ENCODE measurements around the gene KCNK1.
"Not testable (repeated sequence)": the region's sequence is repeated elsewhere in the genome, so short reads cannot be mapped to it uniquely, and the experiment has no call there.

KCNK1 gene

DNA sequence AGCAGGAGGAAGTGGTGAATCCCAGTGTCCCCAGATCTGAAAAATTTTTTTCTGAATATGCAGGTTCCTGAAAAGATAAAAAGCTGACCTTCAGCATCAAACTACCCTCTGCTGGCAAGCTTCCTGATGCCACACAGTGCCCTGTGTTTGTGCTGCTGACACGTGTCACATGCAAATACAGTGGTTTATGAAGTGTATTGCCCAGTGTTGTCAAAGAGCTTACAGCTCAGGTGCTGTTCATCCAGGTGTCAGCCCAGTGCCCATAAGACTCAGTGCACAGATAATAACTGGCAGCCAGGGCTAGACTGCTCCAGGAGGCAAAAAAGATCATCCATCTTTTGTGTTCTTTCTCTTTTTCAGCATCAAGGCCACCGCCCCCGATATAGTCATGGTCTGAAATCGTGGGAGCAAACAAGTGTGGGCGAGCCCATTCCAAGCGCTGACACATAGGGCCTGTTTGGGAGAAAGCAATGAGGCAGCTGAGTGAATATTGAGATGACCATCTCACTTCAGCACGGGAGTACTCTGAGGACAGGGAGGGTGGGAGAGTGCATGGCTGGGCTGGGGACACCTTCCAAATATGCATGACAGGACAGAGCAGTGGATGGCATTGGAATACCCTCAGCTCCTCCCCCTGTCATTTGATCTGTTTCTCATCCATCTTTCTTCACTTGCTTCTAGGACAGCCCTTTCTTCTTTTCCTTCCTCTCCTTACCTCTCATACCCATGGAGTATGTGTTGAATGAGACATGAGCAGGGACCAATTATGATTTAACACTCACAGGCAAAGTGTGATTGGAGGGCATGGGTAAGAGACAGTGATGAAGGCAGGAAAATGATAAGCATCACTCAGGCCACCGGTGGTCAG, 6.4 kb upstream of the KCNK1 start:
- DNase-seq (ENCODE audit: low read depth): no peak

DNA sequence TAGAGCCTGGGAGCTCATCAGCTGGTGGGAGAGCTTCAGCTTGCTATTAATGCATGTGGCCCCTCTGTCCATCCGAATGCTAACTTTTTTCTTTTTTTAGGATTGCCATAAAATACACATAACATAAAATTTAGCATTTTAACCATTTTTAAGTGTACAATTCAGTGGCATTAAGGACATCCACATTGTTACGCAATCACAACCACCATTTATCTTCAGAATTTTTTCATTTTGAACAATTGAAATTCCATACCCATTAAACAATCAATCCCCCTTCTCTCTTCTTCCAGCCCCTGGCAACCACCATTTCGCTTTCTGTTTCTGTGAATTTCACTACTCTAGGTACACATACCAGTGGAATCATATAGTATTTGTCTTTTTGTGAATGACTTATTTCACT, 4.9 kb upstream of the KCNK1 start:
- DNase-seq (ENCODE audit: low read depth): no peak

DNA sequence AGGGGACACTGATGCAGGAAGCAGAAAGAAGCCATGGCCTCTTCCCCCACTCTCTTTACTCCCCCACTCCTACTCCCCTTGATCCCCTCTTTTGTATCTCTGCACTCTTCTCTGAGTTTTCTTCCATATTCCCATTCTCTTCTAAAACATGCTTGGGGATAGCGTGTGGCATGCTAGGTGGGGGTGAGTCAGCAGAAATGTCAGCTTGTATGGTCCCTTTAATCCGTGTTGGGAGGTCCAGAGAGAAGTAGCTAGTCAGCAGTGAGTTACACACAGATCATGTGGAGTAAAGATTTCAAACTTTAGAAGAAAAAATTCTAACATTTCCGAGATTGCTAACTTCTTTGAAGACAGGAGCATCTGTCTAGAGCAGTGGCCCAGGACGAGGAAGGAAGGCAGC, 4.0 kb upstream of the KCNK1 start:
- DNase-seq (ENCODE audit: low read depth): no peak

DNA sequence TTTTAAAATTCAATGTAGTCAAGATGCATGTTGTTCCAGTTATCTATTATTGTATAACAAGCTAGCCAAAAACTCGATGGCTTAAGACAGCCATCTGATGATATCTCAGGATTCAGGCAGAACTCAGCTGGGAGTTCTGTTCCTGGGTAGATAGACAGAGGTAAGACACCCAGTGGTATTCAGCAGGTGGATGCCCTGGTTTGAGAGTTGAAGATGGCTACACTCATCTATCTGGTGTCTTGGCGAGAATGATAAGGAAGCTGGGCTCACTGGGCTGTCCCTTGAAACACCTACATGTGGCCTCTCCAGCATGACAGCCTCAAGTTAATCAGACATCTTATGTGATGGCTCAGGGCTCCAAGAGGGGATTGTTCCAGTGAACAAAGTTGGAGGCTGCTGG, 3.3 kb upstream of the KCNK1 start:
- DNase-seq (ENCODE audit: low read depth): no peak

DNA sequence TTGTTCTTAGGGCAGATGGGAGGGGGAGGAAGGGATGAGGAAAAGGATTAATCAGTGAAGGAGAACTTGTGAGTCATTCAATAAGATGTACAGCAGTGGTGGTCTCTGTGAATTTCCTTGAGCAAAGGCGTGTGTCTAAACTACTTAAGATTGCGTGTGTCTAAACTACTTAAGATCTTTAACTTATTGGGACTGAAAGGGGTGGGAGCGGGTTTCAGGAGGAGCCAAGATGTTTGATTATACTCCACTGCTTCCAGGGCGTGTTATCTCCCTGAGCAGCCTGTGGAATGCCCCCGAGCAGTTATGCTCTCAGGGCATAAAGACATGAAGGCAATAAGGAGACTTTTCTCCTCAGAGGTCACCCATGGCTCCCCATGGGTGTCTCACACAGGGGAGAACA, 2.5 kb upstream of the KCNK1 start:
- not testable (repeated sequence) for DNase-seq (ENCODE audit: low read depth)

DNA sequence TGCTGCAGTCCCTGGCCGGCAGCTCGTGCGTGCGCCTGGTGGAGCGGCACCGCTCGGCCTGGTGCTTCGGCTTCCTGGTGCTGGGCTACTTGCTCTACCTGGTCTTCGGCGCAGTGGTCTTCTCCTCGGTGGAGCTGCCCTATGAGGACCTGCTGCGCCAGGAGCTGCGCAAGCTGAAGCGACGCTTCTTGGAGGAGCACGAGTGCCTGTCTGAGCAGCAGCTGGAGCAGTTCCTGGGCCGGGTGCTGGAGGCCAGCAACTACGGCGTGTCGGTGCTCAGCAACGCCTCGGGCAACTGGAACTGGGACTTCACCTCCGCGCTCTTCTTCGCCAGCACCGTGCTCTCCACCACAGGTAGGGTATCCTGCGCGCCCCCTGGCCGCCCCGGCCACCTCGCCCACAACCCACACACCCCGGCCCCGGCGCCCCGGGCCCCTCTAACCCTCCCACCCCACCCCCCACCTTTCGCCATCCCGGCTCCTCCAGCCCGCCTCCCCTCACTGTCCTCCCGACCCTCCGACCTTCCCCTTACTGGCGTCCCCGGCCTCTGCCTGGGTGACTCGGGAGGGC, 352 bp downstream of the KCNK1 start:
- DNase-seq (ENCODE audit: low read depth): no peak

DNA sequence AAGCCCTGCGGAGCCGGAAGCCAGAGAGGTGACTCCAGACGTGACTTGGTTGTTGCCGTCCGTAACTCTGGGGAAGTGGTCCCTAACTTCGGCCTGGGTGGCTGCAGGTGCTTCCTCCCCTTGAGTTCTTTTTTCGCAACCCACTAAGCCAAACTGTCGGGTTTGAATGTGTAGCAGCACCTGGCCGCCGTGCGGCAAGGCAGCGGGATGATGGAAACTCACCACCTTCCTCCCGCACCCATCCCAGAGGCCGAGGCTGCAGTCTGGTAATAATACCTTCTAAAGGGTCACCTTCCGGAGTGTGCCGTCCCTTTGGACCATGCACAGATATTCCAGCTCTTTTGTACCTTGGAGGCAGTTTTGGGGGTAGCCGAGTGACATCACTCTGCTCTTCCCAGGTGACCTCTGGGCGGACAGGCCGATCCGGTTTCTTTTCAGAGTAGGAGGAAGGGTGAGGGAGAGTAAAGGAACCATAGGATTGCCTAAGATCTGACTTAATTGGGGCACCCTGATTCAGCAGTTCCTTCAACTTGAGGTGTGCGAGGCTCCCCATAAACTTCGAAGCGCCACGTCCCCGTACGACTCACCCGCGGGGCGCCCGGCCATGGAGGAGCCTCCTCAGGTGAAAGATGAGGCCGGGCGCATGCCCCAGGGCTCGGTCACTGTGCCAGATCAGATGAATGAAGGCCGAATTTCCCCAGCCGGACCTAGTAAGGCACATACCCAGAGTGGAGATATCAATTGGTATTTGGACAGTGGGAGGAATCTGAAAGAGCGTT, 1.0 kb downstream of the KCNK1 start:
- no peak for DNase-seq (ENCODE audit: low read depth)

DNA sequence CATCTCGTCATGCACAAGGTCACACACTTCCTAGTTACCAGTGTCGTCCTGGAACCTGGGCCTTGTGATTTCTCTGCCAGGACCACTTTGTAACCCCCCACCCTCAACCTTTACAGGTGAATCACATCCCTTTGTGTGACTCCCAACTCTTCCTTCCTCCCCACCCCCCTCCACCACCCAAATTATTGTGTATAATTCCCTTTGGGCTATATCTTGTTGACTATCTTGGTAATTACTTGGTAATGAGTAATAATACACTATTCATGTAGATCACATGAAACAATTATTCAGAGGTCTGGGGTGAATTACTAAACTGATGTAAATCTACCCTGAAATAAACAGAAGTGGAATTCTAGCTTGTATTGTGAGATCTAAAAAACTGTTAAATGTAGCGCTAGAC, 1.7 kb downstream of the KCNK1 start:
- no peak for DNase-seq (ENCODE audit: low read depth)

DNA sequence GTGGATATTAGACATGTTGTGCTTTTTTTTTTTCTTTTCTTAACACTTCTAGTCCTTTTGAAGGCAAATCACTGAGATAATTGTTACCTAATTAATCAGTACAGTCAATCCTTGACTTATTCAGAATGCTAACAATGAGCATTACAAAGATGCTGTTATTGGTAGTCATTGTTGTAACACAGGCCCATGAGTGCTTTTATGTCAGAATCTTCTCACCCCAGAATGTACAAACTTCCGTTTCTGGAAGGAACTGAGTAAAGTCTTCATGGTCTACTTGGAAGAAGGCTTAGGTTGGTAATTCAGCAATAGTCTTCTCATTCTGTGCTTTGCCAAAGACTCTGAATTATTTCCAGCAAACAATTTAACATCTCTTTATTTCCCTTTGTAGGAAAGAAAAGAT, 3.1 kb downstream of the KCNK1 start:
- DNase-seq (ENCODE audit: low read depth): no peak

DNA sequence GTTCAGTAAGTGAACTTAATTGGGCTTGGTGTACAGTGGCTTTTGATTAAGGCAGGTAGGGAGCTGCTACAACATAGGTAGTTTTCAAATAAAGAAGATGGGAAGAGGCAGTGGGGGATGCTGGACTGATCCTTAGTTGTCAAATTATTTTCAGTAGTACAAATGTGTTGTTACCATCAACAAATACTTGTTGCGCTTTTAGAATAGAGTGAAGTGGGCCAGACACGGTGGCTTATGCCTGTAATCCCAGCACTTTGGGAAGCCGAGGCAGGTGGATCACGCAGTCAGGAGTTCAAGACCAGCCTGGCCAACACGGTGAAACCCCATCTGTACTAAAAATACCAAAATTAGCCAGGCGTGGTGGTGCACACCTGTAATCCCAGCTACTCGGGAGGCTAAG, 5.5 kb downstream of the KCNK1 start:
- not testable (repeated sequence) for DNase-seq (ENCODE audit: low read depth)

DNA sequence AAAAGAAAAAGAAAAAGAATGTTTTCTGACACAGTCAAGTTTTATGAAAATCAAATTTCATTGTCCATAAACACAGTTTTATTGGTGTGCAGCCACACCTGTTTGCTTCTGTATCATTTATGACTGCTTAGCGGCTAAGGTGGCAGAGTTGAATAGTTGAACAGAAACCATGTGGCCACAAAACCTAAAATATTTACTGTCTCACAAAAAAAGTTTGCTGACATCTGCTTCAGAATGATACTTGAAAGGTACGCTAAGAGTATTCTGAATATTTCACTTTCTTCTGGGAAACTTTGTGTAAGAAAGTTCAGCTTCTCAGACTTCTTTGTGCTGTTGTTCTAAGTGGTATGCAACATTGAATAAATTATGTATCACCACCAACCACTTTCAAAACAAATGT, 6.2 kb downstream of the KCNK1 start:
- no peak for DNase-seq (ENCODE audit: low read depth)

DNA sequence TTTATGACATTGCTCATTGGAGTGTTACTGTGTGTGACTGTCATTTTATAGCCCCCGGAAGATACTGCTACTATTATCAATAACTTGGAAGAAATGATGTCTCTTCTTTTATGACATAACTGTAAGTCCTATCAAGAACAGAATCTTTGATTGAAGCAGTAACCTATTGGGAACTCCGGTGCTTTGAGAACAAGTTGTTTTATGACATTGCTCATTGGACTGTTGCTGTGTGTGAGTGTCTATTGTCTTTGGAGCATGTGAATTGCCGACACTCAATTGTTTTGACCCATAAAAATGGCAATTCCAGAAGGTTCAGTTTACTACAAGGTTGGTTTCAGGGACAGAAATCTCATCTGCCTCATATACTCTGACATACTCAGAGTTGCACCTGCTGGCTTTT, 8.0 kb downstream of the KCNK1 start:
- DNase-seq (ENCODE audit: low read depth): no peak

DNA sequence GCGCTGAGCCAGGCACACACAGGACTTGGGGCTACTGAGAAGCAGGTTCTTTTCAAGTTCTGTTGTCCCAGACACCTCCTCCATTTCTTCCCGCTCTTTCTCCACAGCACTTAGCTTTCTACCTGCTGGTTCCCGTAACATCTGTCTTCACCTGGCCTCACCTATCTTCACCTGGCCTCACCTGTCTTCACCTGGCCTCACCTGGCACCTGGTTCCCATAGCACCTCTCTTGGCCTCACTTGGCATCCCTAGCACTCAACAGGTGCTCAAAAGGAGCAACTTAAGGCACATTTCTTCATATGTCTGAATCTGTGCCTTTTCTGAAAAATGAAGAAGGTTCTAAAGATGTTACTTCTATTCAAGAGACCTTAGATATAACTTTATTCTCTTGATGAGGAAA, 10.4 kb downstream of the KCNK1 start:
- DNase-seq (ENCODE audit: low read depth): no peak

DNA sequence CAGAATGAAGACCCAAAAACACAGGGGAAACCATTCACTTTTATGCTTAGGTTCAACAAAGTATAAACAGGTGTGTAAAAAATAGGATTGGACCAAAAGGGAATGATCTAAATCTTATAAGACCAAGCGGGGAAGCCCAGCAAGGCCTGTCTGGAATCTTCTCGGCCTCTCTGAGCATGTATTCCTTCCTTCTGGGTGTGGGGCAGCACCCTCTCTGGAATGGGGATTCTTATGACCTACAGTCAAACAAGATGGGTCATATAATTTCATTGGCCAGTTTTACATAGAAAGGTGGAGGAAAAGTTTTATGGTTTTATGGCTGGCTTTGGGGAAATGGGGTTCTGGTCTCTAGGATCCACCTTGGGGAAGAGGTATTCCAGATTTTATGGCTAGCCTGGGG, 11.2 kb downstream of the KCNK1 start:
- DNase-seq (ENCODE audit: low read depth): no peak

DNA sequence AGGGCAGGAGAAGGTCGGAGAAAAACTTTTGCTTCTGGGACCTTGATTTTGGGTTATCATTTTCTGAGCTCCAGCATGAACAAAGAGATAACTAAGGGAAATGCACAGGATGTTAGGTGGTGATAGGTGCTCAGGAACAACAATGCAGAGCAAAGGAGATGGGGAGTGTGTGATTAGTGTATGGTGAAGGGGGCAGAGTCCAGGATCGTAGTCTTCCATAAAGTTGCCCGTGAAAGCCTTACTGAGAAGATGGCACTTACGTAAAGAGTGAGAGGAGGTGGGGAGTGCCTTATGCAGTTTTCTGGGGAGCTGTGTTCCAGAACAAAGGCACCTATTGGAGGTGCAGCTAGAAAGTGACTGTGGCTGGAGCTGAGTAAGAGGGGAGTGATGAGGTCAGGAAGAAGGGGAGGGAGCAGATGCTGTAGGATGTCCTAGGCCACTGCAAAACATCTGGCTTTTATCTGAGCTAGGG, 11.6 kb downstream of the KCNK1 start:
- no peak for DNase-seq (ENCODE audit: low read depth)

DNA sequence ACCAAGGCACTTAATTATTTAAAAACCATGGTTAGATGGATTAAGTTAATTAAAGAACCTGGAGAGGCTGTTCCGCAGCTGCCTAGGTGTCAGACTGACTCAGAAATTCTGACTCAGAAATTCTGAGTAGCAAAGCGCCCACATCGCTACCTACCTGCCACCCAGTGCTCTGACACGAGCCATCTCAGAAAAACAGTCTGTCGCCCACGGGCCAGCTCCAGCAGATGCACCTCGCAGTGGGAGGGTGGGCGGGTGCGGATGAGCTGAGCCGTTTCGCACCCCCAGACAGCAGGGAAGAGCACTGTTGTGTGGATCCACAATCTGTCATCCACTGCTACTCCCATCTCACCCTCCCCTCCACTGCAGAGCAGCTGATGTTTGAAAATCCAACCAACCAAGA, 13.5 kb downstream of the KCNK1 start:
- no peak for DNase-seq (ENCODE audit: low read depth)

DNA sequence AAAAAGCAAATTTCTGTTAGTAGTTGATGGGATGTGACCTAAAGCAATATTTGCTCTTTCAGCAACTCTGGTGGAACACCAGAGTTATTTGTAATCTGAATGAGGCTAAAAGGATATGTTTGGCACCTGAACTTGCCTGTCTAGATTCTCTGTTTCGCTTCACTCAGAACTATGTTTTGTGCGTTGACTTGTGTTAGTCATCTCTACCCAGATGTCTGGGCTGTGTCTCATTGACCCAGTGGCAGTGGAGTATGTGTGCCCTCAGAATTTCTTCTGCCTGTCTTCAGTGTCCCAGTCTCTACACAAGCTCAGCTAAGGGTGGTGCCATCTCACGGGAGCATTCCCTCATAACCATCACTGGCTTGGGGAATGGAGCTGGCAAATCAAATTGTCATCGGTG, 13.9 kb downstream of the KCNK1 start:
- DNase-seq (ENCODE audit: low read depth): no peak

DNA sequence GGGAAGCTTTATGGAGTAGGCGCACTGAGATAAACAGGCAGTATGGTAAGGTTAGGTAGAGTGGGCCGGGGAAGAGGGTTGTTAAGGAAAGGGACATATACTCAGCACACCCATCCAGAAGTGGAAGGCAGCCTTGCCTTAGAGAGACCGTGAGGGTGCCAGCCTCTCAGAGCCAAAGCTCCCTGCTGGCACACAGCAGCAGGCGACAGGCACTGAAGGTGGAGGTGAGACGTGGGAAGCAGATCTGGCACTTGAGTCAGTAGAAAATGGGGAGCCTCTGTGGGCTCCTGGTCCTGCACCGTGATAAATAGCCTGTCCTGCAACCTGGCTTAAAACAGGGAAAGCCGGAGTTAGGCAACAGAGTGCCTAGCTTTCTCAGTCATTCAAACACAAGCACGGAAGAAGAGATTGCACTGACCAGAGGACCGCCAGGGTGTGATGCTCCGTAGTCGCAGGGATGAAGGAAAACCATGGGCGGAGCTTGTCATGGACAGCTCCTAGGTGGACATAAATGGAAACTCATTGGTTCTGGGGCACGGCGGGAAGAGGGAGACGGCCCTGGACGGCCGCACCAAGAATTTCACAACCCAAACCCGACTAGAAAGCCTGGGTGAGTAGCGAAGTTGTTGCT, 15.5 kb downstream of the KCNK1 start:
- DNase-seq (ENCODE audit: low read depth): no peak

DNA sequence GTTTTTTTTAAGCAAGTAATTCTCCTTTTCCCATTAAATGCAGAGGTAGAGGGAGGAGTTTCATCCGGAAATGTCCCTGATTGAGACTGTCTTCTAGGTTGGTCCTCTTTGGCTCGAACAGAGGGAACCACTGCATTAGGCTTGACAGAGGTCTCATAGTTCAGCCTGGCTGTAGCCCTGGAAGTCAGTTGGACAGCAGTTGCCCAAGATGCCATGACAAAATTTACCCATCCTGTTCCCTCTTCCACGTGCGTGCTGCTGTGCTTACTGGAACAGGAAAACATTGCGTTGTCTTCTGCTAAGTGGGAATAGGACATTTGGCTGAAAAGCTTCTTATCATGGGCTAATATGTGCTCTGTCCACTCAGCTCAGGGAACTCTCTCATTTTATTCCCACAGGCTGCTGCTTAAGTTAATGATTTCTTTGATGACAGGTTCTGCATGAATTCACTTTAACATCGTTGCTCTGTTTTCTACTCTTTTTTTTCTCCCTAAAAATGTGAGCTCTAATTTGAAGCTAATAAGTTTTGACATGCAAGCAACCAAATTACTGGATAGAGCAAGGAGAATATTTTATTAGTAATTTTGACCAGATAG, 18.0 kb downstream of the KCNK1 start:
- no peak for DNase-seq (ENCODE audit: low read depth)

DNA sequence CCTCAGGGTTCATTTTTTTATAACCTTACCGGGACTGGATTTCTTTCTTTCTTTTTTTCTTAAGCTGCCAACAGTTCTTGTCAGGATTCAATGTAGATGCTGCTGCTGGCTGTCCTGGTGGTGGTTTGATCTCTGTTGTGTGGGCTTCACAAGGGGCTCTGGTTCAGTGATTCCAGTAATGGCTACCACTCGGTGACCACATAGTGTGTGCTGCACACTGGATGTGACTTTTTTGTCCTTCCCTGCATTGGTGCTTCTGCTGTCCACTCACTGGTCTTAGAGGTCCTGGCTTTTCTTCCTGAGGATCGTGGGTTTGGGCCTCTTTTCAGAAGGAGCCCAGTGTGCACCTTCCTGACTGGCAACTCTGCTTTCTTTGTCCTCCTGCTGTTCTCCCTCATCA, 18.5 kb downstream of the KCNK1 start:
- no peak for DNase-seq (ENCODE audit: low read depth)

DNA sequence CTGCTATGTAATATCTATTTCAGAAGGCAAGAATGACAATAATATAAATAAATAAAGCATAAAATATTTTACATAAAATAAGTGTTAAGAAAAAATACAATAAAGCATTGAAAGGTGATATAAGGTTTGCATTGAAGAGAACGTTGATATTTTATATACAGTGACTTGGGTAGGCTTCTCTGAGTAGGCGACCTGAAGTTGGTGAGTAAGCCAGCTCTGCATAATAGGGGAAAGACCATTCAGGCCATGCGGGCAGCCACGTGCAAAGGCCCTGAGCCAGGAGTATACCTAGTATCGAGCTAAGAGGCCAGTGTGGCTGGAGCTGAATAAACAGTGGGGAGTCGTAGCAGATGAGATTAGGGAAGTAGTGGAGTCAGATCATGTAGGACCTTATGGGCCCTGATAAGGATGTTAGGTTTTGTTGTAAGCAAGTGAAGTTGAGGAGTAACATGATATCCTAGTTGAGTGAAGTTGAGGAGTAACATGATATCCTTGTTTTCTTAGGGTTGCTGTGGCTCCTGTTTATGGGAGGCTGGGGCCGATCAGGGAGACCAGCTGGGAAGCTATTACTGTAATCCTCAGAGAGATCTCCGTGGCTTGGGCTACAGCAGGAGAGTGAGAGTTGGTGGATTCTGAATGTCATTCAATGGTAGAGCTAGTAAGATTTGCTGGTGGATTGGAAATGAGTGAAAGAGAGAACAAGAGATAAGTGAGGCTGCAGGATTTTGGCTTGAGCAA, 22.0 kb downstream of the KCNK1 start:
- DNase-seq (ENCODE audit: low read depth): no peak

Data from T follicular helper cell (primary cell).